NCI-H1092 treated with DMSO at 0.1 percent for 48 hours (cell line): ENCODE measurements around the gene AGAP6.
"Not testable (repeated sequence)": the region's sequence is repeated elsewhere in the genome, so short reads cannot be mapped to it uniquely, and the experiment has no call there.

Experiments
- DNase-seq: peaks from one replicate; lab custom pipeline; 2025; lab: John Stamatoyannopoulos, UW

AGAP6 gene

GRCh38 chr10:50025627-50026026, 37.4 kb downstream of the AGAP6 start:
- DNase-seq = no peak

GRCh38 chr10:50027195-50027594, 39.0 kb downstream of the AGAP6 start:
- no peak for DNase-seq

- DNase-seq = no peak
Observed at GRCh38 chr10:50033481-50033880, 45.3 kb downstream of the AGAP6 start.

- DNase-seq = not testable (repeated sequence)
Observed at GRCh38 chr10:50035337-50035736, 47.1 kb downstream of the AGAP6 start.

- DNase-seq = no peak
Observed at GRCh38 chr10:50044941-50045664, 56.9 kb downstream of the AGAP6 start.

GRCh38 chr10:50046457-50046856, 58.3 kb downstream of the AGAP6 start:
- DNase-seq = not testable (repeated sequence)

- DNase-seq = not testable (repeated sequence)
Observed at GRCh38 chr10:50047594-50047993, 59.4 kb downstream of the AGAP6 start.

GRCh38 chr10:50051995-50052660, 63.9 kb downstream of the AGAP6 start:
- DNase-seq = not testable (repeated sequence)

- DNase-seq = not testable (repeated sequence)
Observed at GRCh38 chr10:50052778-50053376, 64.7 kb downstream of the AGAP6 start.

- DNase-seq = not testable (repeated sequence)
Observed at GRCh38 chr10:50055494-50056292, 67.5 kb downstream of the AGAP6 start.

- DNase-seq = not testable (repeated sequence)
Observed at GRCh38 chr10:50056654-50057053, 68.4 kb downstream of the AGAP6 start.

- not testable (repeated sequence) for DNase-seq
Observed at GRCh38 chr10:50058727-50059126, 70.5 kb downstream of the AGAP6 start.

GRCh38 chr10:50059946-50060345, 71.7 kb downstream of the AGAP6 start:
- not testable (repeated sequence) for DNase-seq
